ENCODE data around the gene CFAP74. TPM values are rescaled to one million over a fixed set of nuclear protein-coding genes. Genes with fewer than 3 reads are reported as not detected.

The CFAP74 gene
- total RNA-seq, 2 donors from 2014 or later, result not detected

GRCh38 chr1:2037314-2037979 is 33.9 kb upstream of the CFAP74 start:
- no peaks in the 10 kb centered on the region for H3K27me3 ChIP-seq
- H3K4me3 ChIP-seq, result no peak overlapping the region
- TF ChIP-seq, protein P1, sequence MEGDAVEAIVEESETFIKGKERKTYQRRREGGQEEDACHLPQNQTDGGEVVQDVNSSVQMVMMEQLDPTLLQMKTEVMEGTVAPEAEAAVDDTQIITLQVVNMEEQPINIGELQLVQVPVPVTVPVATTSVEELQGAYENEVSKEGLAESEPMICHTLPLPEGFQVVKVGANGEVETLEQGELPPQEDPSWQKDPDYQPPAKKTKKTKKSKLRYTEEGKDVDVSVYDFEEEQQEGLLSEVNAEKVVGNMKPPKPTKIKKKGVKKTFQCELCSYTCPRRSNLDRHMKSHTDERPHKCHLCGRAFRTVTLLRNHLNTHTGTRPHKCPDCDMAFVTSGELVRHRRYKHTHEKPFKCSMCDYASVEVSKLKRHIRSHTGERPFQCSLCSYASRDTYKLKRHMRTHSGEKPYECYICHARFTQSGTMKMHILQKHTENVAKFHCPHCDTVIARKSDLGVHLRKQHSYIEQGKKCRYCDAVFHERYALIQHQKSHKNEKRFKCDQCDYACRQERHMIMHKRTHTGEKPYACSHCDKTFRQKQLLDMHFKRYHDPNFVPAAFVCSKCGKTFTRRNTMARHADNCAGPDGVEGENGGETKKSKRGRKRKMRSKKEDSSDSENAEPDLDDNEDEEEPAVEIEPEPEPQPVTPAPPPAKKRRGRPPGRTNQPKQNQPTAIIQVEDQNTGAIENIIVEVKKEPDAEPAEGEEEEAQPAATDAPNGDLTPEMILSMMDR (IDR thresholded peaks at IDR 0.05), result no peak
- H3K36me3 ChIP-seq, result no peaks in the 10 kb centered on the region
- no peaks in the 10 kb centered on the region for H3K4me1 ChIP-seq
- no peak overlapping the region for H3K27ac ChIP-seq
- no peaks in the 10 kb centered on the region for H3K9me3 ChIP-seq
- DNase-seq (ENCODE audit: low spot score), result no peak

DNA sequence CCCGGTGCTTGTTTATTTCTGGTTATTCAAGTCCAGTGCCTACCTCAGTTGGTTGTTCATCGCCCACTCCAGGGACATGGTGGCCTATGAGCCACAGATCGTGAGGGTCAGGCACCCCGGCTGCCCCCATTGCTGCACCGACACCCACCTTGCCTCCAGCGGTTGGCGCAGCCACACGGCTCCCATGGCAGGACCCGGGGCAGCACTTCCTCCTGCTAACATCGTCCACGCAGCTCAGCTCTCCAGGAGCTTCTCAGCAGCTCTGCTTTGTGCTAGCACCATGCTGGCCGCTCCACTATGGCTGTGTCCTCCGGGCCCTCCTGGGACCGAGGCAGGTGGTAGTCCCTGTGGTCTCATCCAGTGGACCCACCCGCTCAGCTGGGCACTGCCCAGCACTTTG is 32.7 kb upstream of the CFAP74 start:
- TF ChIP-seq, protein P1 (IDR thresholded peaks at IDR 0.05), result no peak
- Histone ChIP-seq H3K36me3 (no peaks in the 10 kb centered on the region), H3K27me3 (no peaks in the 10 kb centered on the region), H3K27ac (no peak overlapping the region), H3K9me3 (no peaks in the 10 kb centered on the region), H3K4me1 (no peaks in the 10 kb centered on the region), H3K4me3 (no peak overlapping the region)
- no peak for DNase-seq (ENCODE audit: low spot score)

DNA sequence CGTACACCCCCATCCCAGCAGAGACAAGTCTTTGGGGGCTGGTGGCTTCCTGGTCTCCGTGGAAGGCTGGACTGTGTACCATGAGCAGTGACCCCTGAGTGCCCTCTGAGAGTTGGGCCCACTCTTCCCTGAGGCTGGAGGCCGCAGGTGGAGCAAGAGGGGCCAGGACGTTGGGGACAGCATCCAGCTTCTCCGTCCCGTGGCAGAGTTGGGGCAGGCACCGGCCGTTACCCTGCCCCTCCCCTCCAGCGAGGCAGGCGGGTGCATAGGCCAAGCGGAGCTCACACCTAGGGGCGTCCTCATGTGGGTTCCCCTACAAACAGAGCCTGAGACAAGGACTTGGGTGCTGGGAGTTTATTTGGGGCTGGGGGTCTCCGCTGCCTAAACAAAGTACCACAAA is 29.6 kb upstream of the CFAP74 start:
- TF ChIP-seq, protein P1 (IDR thresholded peaks at IDR 0.05), result no peak
- Histone ChIP-seq H3K36me3 (no peaks in the 10 kb centered on the region), H3K9me3 (no peaks in the 10 kb centered on the region), H3K4me1 (no peaks in the 10 kb centered on the region), H3K27me3 (no peaks in the 10 kb centered on the region), H3K4me3 (no peak overlapping the region), H3K27ac (no peak overlapping the region)
- no peak for DNase-seq (ENCODE audit: low spot score)

DNA sequence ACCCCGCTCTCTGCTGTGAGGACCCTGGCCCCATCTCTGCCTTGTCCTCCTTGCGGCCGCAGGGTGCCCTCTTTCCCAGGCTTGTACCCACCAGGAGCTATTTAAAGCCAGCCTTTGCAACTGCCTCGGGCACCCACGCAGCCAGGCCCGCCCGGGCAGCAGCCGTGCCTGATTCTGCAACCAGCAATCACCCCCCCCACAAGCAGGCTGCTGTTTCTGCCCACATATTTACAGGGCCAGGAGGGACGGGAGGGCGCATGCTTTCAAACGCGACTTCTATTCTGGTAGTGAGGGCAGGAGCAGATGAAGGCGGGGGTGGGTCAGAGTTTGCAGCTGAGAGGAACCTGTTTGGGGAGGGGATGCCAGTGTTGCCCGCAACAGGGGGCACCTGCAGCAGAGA is 29.2 kb upstream of the CFAP74 start:
- Histone ChIP-seq H3K9me3 (no peaks in the 10 kb centered on the region), H3K36me3 (no peaks in the 10 kb centered on the region), H3K4me1 (no peaks in the 10 kb centered on the region), H3K27me3 (no peaks in the 10 kb centered on the region), H3K27ac (no peak overlapping the region), H3K4me3 (no peak overlapping the region)
- TF ChIP-seq, protein P1 (IDR thresholded peaks at IDR 0.05), result no peak
- DNase-seq (ENCODE audit: low spot score), result no peak

GRCh38 chr1:2031546-2032540 is 28.3 kb upstream of the CFAP74 start:
- H3K36me3 ChIP-seq, result no peaks in the 10 kb centered on the region
- H3K4me3 ChIP-seq, result no peak overlapping the region
- no peak for DNase-seq (ENCODE audit: low spot score)
- TF ChIP-seq, protein P1 (IDR thresholded peaks at IDR 0.05), result no peak
- no peaks in the 10 kb centered on the region for H3K9me3 ChIP-seq
- H3K27ac ChIP-seq, result no peak overlapping the region
- H3K27me3 ChIP-seq, result no peaks in the 10 kb centered on the region
- no peaks in the 10 kb centered on the region for H3K4me1 ChIP-seq

All from right atrium auricular region (tissue), 2 donors.